Stomach (tissue), 4 donors: ENCODE results near the gene CEP164.

Experiments used
- EP300 ChIP-seq: sonication (generic); formaldehyde crosslinking; IDR thresholded peaks from one replicate; pipeline ENCODE4 v1.6.1; 2017; ENCODE audit warnings: antibody characterized with exemption
- POLR2AphosphoS5 ChIP-seq, 3 donors: sonication (generic); formaldehyde crosslinking; IDR thresholded peaks; one replicate each; pipeline ENCODE4 v1.6.1; 2016; ENCODE audit warnings: antibody characterized with exemption in 3 of 3

GRCh38 chr11:117420143-117420485 lies 92.5 kb downstream of the CEP164 start:
- TF ChIP-seq EP300 = no peak
- no peak for TF ChIP-seq POLR2AphosphoS5 (IDR thresholded peaks at IDR 0.05)
